ENCODE measurements around the gene PPP1R9A.
A peak's percentile ranks its signal among the peaks of the same experiment; 100 is the strongest.

- TF ChIP-seq CTCF (IDR thresholded peaks at IDR 0.05) (peak in 5 of 6 experiments; percentile 17 to 76 (median 73)), POLR2A (IDR thresholded peaks at IDR 0.05) (no peak)
These were observed 339.5 kb downstream of the PPP1R9A start for GRCh38 chr7:95246831-95247370.

All from Peyer's patch (tissue), 4 donors.